NCI-H1092 (cell line): ENCODE data around the gene ITGB8.

Source experiments
- DNase-seq: peaks from one replicate; lab custom pipeline; 2025; lab: John Stamatoyannopoulos, UW

ITGB8 gene

GRCh38 chr7:20343205-20343604 lies 12.5 kb downstream of the ITGB8 start:
- DNase-seq, result no peak

GRCh38 chr7:20343941-20344340 lies 13.2 kb downstream of the ITGB8 start:
- no peak for DNase-seq

- no peak for DNase-seq
Observed at GRCh38 chr7:20344396-20344795, 13.7 kb downstream of the ITGB8 start.

GRCh38 chr7:20346577-20346976 lies 15.9 kb downstream of the ITGB8 start:
- no peak for DNase-seq

- no peak for DNase-seq
Observed at GRCh38 chr7:20347680-20348079, 17.0 kb downstream of the ITGB8 start.

GRCh38 chr7:20348125-20348807 lies 17.6 kb downstream of the ITGB8 start:
- no peak for DNase-seq

- DNase-seq, result peak; percentile 2
Observed at GRCh38 chr7:20350518-20350951, 19.8 kb downstream of the ITGB8 start.

- DNase-seq, result no peak
Observed at GRCh38 chr7:20350996-20351692, 20.4 kb downstream of the ITGB8 start.

- no peak for DNase-seq
Observed at GRCh38 chr7:20351901-20352300, 21.2 kb downstream of the ITGB8 start.

GRCh38 chr7:20352573-20353306 lies 22.0 kb downstream of the ITGB8 start:
- no peak for DNase-seq

- DNase-seq, result no peak
Observed at GRCh38 chr7:20354610-20355528, 24.2 kb downstream of the ITGB8 start.

GRCh38 chr7:20358106-20358505 lies 27.4 kb downstream of the ITGB8 start:
- DNase-seq, result no peak

- no peak for DNase-seq
Observed at GRCh38 chr7:20358762-20359282, 28.1 kb downstream of the ITGB8 start.

GRCh38 chr7:20359341-20359963 lies 28.8 kb downstream of the ITGB8 start:
- no peak for DNase-seq

- no peak for DNase-seq
Observed at GRCh38 chr7:20362574-20363253, 32.0 kb downstream of the ITGB8 start.

- no peak for DNase-seq
Observed at GRCh38 chr7:20364571-20365196, 34.0 kb downstream of the ITGB8 start.

GRCh38 chr7:20365486-20365885 lies 34.8 kb downstream of the ITGB8 start:
- no peak for DNase-seq

GRCh38 chr7:20374399-20374798 lies 43.7 kb downstream of the ITGB8 start:
- DNase-seq, result no peak

GRCh38 chr7:20376796-20377195 lies 46.1 kb downstream of the ITGB8 start:
- no peak for DNase-seq

GRCh38 chr7:20381406-20382034 lies 50.8 kb downstream of the ITGB8 start:
- no peak for DNase-seq
